GM18502 (cell line): ENCODE measurements around the gene ZMYND11.
A peak's percentile ranks its signal among the peaks of the same experiment; 100 is the strongest.
"Not testable (repeated sequence)": the region's sequence is repeated elsewhere in the genome, so short reads cannot be mapped to it uniquely, and the experiment has no call there.

ENCODE experiments used
- ATAC-seq: cut with Tn5 transposase; IDR thresholded peaks from one replicate; pipeline ENCODE4 v1.9.1; 2021; ENCODE audit warnings: mild to moderate bottlenecking; ENCODE audit not compliant: unreplicated experiment, poor library complexity

Gene ZMYND11

DNA sequence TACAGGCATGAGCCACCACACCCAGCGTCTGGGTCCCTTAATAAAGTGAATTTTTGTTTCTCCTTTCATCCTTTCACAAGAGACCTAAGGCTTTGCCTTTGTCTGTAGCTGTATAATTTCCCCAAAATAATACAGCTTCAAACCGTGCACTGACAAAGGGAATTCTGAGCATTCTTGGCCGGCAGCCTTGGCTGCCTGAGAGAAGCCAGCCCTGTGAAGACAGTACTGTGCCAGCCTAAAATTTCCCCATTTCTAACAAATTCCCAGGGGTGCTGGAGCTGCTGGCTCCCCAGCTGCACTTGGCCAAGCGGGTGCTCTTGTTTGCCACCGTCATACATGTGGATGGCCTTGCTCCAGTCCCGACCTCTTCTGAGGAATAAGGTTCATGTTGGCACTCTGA, 106.2 kb downstream of the ZMYND11 start:
- no peak for ATAC-seq

DNA sequence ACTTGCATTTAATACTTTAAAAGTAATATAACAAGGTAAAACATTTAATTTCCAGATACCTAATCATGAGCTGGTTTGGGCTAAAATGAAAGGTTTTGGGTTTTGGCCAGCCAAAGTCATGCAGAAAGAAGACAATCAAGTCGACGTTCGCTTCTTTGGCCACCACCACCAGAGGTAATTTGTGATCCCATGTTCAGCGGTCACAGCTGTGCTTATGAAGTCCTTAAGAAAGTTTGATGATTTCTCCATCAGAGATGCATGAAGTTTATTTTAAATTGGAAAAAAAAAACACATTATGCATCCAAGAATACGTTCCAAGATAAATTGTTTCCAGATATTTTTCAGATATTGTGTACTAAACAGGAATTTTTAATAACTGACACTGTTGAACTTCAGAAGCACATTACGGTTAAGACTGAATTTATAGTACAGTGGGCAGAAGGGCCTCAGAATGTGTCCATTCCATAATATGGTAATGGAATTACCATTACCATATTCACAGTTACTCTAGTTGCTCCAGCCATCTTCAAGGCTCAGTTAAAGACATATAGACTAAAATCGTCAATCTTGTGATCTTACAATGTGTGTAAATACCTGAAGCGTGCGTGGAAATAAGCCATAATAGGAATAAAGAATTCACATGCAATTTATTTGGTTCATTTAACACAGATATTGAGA, 106.8 kb downstream of the ZMYND11 start:
- no peak for ATAC-seq

DNA sequence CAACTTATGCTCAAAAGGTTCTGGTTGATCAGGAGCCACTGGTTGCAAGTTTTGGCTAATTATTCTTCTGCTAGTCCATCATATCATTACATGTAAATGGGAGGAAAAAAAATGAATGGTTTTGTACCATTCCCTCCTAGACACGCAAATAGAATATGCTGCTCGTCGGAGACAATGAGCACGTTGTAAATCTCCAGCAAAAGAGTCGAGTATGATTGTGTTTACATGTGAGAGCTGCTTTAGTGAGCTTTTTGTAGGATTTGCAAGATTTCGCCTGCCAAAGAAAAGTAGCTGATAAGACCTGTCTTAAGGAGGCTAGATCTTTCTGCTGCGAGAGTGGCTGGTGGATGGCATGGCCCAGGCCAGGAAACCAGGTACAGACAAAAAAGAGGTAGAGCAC, 109.0 kb downstream of the ZMYND11 start:
- no peak for ATAC-seq

DNA sequence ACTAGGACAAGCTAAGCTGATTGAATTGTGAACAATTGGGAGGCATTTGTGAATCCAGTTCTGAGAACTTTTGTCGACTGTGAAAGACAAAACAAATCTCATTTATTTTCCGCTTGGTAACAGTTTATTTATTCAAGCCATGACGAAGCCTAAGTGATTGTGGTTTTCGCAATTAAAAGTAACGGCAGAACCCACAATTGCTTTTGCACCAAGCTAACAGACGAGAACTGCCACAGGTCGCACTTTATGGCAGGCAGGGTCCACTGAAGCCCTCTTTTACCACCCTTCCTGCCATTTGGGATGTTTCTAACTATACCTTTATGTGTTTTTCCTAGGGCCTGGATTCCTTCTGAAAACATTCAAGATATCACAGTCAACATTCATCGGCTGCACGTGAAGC, 111.2 kb downstream of the ZMYND11 start:
- ATAC-seq, result no peak

DNA sequence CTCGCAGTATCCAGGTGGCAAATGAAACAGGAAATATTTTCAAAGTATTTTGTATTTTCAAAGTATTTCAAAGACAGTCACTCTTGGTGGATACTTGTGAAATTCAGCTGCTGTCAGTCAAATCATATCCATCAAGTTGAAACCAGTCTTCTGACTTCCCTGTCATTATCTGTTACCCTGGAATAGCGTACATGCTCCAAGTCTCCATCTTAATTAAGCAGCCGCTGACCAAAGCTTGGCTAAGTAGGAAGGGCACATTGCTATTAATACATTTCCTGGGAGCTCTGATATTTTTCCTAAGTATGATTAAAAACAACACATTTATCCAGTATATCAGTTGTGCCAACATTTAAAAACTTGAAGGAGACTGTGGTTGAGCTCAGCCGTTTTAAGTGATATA, 112.2 kb downstream of the ZMYND11 start:
- ATAC-seq, result no peak

DNA sequence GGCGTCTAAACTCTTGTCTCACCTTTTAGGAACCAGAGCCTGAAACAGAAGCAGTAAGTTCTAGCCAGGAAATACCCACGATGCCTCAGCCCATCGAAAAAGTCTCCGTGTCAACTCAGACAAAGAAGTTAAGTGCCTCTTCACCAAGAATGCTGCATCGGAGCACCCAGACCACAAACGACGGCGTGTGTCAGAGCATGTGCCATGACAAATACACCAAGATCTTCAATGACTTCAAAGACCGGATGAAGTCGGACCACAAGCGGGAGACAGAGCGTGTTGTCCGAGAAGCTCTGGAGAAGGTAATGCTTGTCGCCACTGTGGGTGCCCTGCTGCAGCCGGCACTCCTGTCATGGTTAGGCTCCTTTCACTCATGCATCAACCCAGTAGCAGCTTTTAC, 113.1 kb downstream of the ZMYND11 start:
- no peak for ATAC-seq

DNA sequence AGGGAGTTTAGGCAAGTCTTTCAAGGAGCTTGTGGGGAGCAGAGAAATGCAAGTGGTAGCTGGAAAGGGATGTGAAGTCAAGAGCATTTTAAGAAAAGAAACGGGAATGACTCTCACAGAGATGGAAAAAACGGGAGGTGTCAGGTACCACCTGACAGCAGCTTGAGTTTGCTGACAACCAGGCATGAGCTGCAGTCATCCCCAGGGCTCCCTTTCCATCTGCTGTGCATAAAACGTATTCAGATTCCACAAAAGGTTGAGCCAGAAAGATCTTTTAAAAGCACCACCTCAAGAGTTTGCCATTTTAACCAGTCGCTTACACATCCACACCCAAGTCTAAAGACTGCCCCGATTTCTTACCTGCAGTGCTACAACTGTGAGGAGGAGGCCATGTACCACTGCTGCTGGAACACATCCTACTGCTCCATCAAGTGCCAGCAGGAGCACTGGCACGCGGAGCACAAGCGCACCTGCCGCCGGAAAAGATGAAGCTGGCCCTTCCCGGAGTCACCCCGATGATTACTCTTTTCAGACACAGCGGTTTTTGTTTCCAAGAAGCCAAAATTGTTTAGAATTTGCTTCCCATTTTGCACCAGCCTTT, 116.8 kb downstream of the ZMYND11 start:
- no peak for ATAC-seq

DNA sequence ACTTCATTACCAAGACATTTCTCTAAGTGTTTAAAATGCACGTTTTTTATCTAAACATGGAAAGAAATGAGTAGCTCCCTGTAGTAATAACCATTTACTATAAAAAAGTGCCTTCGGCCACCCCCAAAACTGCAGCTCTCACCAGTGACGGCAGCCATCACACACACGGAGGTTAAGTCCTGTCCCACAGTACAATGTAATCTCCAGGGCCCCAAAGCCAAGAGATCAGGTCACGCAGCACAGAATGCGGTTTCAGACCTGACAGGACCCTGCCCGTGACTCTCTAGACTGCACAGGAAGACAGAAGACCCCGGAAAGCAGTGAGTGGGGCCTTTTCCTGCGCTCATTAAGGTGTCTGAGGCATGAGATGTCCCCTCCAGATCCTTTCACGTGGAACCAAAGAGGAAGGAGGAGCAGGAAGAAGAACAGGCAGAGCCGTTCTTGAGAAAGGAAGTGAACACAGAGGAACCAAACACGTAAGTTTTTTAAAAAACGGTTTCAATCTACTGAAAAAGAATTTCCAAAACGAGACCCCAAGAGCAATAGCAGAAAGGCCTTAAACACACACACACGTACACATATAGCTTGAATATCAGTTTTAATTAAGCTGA, 125.7 kb downstream of the ZMYND11 start:
- ATAC-seq, result no peak

DNA sequence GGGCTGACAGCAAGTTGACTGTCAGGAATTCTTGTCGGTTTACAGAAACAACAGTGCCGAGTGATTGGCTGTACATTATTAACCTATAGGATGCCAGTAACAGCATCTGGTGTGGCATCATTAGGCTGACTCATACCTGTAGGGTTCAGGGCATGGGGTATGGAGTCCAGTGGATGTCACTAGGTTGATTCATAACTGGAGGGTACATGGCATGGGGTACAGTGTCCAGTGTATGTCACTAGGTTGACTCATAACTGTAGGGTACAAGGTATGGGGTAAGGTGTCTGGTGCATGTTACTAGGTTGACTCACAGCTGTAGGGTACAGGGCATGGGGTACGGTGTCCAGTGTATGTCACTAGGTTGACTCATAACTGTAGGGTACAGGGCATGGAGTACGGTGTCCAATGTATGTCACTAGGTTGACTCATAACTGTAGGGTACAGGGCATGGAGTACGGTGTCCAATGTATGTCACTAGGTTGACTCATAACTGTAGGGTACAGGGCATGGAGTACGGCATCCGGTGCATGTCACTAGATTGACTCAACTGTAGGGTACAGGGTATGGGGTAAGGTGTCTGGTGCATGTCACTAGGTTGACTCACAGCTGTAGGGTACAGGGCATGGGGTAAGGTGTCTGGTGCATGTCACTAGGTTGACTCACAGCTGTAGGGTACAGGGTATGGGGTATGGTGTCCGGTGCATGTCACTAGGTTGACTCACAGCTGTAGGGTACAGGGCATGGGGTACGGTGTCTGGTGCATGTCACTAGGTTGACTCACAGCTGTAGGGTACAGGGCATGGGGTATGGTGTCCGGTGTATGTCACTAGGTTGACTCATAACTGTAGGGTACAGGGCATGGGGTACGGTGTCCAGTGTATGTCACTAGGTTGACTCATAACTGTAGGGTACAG, 129.2 kb downstream of the ZMYND11 start:
- not testable (repeated sequence) for ATAC-seq

DNA sequence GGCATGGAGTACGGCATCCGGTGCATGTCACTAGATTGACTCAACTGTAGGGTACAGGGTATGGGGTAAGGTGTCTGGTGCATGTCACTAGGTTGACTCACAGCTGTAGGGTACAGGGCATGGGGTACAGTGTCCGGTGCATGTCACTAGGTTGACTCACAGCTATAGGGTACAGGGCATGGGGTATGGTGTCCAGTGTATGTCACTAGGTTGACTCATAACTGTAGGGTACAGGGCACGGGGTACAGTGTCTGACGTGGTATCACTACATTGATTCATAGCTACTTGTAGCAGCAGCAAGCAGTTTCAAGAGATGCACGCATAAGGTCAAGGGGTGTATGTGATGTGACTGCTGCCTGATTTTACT, 129.8 kb downstream of the ZMYND11 start:
- ATAC-seq, result peak; percentile 68

DNA sequence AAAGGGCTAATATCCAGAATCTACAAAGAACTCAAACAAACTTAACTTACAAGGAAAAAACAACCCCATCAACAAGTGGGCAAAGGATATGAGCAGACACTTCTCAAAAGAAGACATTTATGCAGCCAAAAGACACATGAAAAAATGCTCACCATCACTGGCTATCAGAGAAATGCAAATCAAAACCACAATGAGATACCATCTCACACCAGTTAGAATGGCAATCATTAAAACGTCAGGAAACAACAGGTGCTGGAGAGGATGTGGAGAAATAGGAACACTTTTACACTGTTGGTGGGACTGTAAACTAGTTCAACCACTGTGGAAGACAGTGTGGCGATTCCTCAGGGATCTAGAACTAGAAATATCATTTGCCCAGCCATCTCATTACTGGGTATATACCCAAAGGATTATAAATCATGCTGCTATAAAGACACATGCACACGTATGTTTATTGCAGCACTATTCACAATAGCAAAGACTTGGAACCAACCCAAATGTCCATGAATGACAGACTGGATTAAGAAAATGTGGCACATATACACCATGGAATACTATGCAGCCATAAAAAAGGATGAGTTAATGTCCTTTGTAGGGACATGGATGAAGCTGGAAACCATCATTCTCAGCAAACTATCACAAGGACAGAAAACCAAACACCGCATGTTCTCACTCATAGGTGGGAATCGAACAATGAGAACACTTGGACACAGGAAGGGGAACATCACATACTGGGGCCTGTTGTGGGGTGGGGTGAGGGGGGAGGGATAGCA, 130.7 kb downstream of the ZMYND11 start:
- ATAC-seq, result not testable (repeated sequence)

DNA sequence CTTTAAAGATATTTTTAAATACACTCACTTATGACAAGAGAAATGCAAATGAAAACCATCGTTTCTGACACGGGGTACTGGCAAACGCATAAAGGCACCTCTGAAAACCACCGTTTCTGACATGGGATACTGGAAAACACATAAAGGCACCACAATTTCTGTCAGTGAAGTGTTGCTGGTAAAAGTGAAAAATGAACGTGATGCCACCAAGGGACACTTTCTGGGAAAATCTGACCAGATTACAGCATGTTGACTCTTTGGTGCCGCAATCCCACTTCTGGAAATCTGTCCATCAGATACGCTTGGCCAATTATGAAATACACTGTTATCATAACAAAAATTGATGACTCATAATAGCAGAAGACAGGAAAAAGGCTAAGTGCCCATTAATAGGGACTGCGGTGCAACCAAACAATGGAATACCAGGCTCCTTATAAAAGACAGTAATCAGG, 131.7 kb downstream of the ZMYND11 start:
- no peak for ATAC-seq

DNA sequence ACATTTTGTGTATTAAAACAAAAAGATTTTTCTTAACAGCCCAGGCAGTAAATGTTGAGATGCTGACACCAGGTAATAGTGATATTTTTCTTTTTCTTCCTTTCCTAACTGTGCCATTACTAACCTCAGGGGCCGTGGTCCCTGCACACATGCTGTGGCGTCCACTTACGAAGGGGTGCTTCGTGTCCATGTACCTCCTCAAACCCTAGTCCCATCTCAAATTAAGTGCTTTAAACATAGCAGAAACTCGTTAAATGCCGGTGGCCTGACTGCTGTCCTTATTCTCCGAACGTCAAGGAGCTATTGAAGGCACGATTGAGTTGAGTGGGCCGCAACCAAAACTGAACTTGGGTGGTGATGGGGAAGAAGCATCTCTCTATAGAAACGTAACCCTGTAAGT, 132.4 kb downstream of the ZMYND11 start:
- no peak for ATAC-seq

DNA sequence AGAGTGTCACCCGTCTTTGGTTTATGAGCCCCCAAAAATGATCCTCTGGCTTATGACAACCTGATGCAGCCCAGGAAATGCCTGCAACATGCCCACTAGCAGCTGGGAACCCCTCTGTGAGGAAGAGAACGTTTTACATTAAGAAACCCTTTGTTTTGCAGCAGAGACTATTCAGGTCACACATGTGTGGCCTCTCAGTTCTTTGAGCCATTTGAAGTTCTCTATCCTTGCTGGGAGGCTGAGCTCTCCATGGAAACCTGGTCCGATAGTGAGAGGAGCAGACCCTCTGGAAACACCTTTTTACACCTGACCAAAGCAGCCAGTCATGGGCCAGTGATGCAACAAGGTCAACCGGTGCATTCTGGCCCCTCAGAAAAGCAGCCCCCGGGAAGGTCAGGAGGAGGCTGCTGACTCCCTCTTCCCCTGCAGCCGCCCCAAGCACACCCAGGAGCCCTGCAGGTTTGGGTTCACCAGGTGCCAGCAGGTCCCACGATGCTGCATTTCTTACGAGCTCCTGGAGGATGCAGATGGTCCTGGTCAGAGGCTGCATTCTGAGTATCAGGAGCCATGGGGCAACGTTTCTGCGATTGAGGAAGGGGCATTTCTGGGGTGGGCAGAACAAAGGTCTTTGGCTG, 134.3 kb downstream of the ZMYND11 start:
- ATAC-seq, result no peak

DNA sequence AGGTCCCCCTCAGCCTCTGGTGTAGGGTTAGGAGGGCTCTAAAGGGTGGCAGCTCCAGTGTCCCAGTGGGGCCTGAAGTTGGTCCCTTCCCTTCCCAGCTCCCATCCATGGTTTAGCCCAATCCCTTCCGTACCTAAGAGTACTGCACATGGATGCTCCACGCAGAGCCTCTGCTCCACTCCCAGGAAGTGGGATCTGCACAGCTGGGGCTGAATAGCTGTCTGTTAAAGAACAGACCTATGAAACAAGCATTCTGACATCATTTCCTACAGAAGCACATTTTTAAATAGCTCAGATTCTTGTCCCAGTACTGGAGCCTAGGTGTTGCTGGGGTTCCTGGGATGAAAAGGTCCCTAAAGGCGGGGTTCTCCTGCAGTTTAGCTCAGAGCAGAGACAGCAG, 135.9 kb downstream of the ZMYND11 start:
- ATAC-seq, result no peak

DNA sequence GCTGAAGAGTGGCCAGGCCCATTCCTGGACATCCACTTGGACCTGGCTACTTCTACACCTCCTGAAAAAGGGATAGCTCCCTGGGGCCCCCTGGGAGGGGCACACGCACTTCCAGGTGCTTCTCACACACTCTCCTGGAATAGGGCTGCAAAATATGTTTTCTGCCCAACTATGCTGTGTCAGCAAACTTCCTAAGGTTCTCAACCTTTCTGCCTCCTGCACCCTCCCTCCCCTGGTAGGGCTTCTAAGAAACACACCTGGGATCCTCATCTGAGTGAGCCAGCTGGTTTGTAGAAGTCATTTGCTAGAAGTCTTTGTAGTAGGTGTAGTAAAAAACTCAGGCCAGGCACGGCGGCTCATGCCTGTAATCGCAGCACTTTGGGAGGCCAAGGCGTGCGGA, 136.5 kb downstream of the ZMYND11 start:
- ATAC-seq, result no peak

DNA sequence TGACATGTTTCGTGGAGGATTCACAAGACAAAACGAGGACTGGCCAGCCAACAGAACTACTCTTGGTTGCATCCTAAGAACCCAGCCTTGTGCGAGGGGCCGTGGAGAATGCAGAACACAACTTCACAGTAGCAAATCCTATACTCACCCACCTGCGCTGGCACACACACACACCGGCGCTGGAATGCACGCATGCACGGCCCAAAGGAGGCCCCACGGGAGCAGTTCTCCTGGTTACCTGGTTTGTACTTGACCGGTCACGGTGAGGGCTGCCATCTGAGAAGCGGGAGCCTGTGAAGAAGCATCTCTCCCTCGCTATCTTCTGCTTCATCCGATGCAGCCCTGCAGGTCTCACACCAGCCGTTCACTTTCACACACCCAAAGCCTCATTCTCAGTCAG, 137.8 kb downstream of the ZMYND11 start:
- ATAC-seq, result no peak

DNA sequence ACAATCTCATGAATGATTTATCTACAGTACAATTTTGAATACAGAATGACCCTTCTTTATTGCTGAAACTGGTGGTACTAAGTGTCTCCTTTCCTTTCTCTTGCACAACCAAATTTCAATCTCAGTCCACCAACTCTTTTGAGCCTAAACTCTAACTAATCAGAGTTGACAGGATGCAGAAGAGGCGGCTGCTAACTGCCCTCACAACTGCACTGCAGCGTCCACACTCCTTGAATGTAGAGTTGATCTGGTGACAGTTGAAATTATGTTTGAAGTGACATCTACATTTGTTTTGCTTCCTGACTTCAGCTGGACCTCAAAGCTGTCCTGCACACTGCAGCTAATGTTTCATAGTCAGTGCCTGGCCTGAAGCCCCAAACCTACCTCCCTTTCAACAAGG, 139.6 kb downstream of the ZMYND11 start:
- no peak for ATAC-seq

DNA sequence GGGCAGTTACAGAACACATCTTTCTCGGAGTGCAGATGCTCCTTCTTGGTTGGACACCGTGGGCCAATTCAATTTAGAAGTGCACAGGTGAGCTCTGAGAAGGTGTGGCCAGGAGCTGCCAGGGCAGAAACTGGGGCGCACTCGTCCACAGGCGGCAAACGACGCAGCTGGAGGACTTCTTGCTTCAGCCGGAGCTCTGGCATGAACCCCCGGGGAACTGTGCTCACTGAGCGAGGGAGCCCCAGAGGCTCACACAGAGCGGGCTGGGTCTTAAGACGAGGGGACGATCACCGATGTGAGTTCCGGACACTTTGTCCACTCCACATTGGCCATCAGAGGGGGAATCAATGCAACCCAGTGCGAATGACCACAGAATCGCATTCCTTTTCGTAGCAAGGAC, 140.4 kb downstream of the ZMYND11 start:
- no peak for ATAC-seq

DNA sequence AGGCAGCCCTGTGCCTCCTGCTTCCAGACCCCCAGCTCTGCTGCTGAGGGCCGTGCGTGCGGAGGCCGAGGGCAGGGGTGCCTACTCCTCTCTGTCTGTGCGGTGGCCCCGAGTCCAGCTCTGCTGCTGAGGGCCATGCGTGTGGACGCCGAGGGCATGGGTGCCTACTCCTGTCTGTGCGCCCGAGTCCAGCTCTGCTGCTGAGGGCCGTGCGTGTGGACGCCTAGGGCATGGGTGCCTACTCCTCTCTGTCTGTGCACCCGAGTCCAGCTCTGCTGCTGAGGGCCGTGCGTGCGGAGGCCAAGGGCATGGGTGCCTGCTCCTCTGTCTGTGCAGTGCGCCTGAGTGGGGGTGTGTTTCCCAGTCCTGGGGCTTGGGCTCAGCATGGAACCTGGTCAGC, 142.7 kb downstream of the ZMYND11 start:
- ATAC-seq, result no peak
